H9 (cell line): ENCODE results near the gene SDR42E1. TPM values are rescaled to one million over a fixed set of nuclear protein-coding genes. Genes with fewer than 3 reads are reported as not detected.

Source experiments
- DNase-seq: peaks from one replicate; pipeline ENCODE4 v3.0.0-alpha.2; 2017
- H2AFZ ChIP-seq: one replicate; pipeline ENCODE4 v1.6.1; 2013; ENCODE audit warnings: mild to moderate bottlenecking, low read length, control low read depth, moderate library complexity
- H2AK5ac ChIP-seq: 2 replicates; pipeline ENCODE4 v1.6.1; 2013; ENCODE audit warnings: low read length, control low read depth, mixed read lengths; ENCODE audit not compliant: insufficient read length
- H2BK120ac ChIP-seq: one replicate; pipeline ENCODE4 v1.6.1; 2013; ENCODE audit warnings: low read depth, mild to moderate bottlenecking, low read length, control low read depth, inconsistent platforms; ENCODE audit not compliant: poor library complexity, severe bottlenecking
- H2BK12ac ChIP-seq: 2 replicates; pipeline ENCODE4 v1.6.1; 2013; ENCODE audit warnings: low read length, control low read depth, mixed read lengths, low read depth; ENCODE audit not compliant: insufficient read length
- H2BK15ac ChIP-seq: 2 replicates; pipeline ENCODE4 v1.6.1; 2013; ENCODE audit warnings: low read depth, low read length, control low read depth
- H2BK20ac ChIP-seq: one replicate; pipeline ENCODE4 v1.6.1; 2013; ENCODE audit warnings: low read depth, mild to moderate bottlenecking, low read length, control low read depth, inconsistent platforms; ENCODE audit not compliant: poor library complexity, severe bottlenecking
- H2BK5ac ChIP-seq: 2 replicates; pipeline ENCODE4 v1.6.1; 2013; ENCODE audit warnings: low read length, control low read depth, mixed read lengths; ENCODE audit not compliant: insufficient read length
- H3K14ac ChIP-seq: 2 replicates; pipeline ENCODE4 v1.6.1; 2013; ENCODE audit warnings: low read length, control low read depth; ENCODE audit not compliant: insufficient read depth
- H3K18ac ChIP-seq: 2 replicates; pipeline ENCODE4 v1.6.1; 2013; ENCODE audit warnings: low read depth, mild to moderate bottlenecking, mixed read lengths, low read length, control low read depth; ENCODE audit not compliant: insufficient read length
- H3K23ac ChIP-seq: 2 replicates; pipeline ENCODE4 v1.6.1; 2013; ENCODE audit warnings: low read length, control low read depth, mixed read lengths, low read depth; ENCODE audit not compliant: insufficient read length
- H3K23me2 ChIP-seq: 2 replicates; pipeline ENCODE4 v1.6.1; 2013; ENCODE audit warnings: low read depth, mild to moderate bottlenecking, mixed read lengths, low read length, control low read depth; ENCODE audit not compliant: insufficient read length, poor library complexity, severe bottlenecking
- H3K27ac ChIP-seq: 2 replicates; pipeline ENCODE4 v1.5.1; 2013; ENCODE audit warnings: low read length, control low read depth, mixed read lengths, low read depth; ENCODE audit not compliant: insufficient read length
- H3K27me3 ChIP-seq: 2 replicates; pipeline ENCODE4 v1.6.1; 2013; ENCODE audit warnings: low read length, control low read depth, inconsistent platforms; ENCODE audit not compliant: insufficient read depth
- H3K4ac ChIP-seq: 2 replicates; pipeline ENCODE4 v1.6.1; 2013; ENCODE audit warnings: low read depth, mild to moderate bottlenecking, control low read depth, inconsistent platforms, low read length, moderate library complexity
- H3K4me1 ChIP-seq: 2 replicates; pipeline ENCODE4 v1.6.1; 2013; ENCODE audit warnings: low read length, control low read depth, inconsistent platforms; ENCODE audit not compliant: insufficient read depth
- H3K4me2 ChIP-seq: 2 replicates; pipeline ENCODE4 v1.6.1; 2013; ENCODE audit warnings: low read length, control low read depth, mixed read lengths; ENCODE audit not compliant: insufficient read length, insufficient read depth
- H3K56ac ChIP-seq: 2 replicates; pipeline ENCODE4 v1.6.1; 2013; ENCODE audit warnings: low read depth, mild to moderate bottlenecking, mixed read lengths, low read length, control low read depth; ENCODE audit not compliant: insufficient read length
- H3K79me1 ChIP-seq: 2 replicates; pipeline ENCODE4 v1.6.1; 2013; ENCODE audit warnings: low read depth, mild to moderate bottlenecking, moderate library complexity, low read length, control low read depth, inconsistent platforms; ENCODE audit not compliant: insufficient read depth, poor library complexity, severe bottlenecking
- H3K79me2 ChIP-seq: 2 replicates; pipeline ENCODE4 v1.6.1; 2013; ENCODE audit warnings: low read length, control low read depth, inconsistent platforms; ENCODE audit not compliant: insufficient read depth
- H3K9ac ChIP-seq: 2 replicates; pipeline ENCODE4 v1.6.1; 2013; ENCODE audit warnings: low read length, control low read depth, mixed read lengths; ENCODE audit not compliant: insufficient read length; ENCODE audit errors: extremely low read depth
- H3K9me3 ChIP-seq: one replicate; pipeline ENCODE4 v1.6.1; 2013; ENCODE audit warnings: low read depth, low read length, inconsistent platforms; ENCODE audit not compliant: control insufficient read depth
- H3T11ph ChIP-seq: one replicate; pipeline ENCODE4 v1.6.1; 2013; ENCODE audit warnings: mild to moderate bottlenecking, low read length, control low read depth, inconsistent platforms
- H4K20me1 ChIP-seq: one replicate; pipeline ENCODE4 v1.6.1; 2013; ENCODE audit not compliant: control insufficient read depth, insufficient read length, insufficient read depth
- H4K5ac ChIP-seq: 2 replicates; pipeline ENCODE4 v1.6.1; 2013; ENCODE audit warnings: low read depth, mild to moderate bottlenecking, mixed read lengths, low read length, control low read depth; ENCODE audit not compliant: insufficient read length
- H4K8ac ChIP-seq: replicated peaks from 2 replicates; pipeline ENCODE4 v1.6.1; 2013; ENCODE audit warnings: low read length, control low read depth, mixed read lengths, low read depth; ENCODE audit not compliant: insufficient read length
- H4K91ac ChIP-seq: 2 replicates; pipeline ENCODE4 v1.6.1; 2013; ENCODE audit warnings: low read depth, mild to moderate bottlenecking, moderate library complexity, mixed read lengths, low read length, control low read depth; ENCODE audit not compliant: insufficient read length
- H3K27ac Mint-ChIP-seq, 3 experiments: 2 replicates in 2 of 3; 3 replicates in 1 of 3; pipeline ENCODE4 v1.8.0; 2020 to 2021; ENCODE audit warnings: mixed read lengths in 3 of 3, mild to moderate bottlenecking in 1 of 3, moderate library complexity in 1 of 3
- H3K27me3 Mint-ChIP-seq: 2 replicates; pipeline ENCODE4 v1.8.0; 2021; ENCODE audit warnings: low read depth, mild to moderate bottlenecking, moderate library complexity, mixed read lengths
- H3K36me3 Mint-ChIP-seq, 3 experiments: 2 replicates in 2 of 3; 3 replicates in 1 of 3; pipeline ENCODE4 v1.8.0; 2020 to 2021; ENCODE audit warnings: low read depth in 3 of 3, mixed read lengths in 3 of 3; ENCODE audit not compliant: insufficient read depth in 1 of 3
- H3K4me1 Mint-ChIP-seq, 2 experiments: 2 replicates each; pipeline ENCODE4 v1.8.0; 2020; ENCODE audit warnings: mixed read lengths in 2 of 2
- H3K4me3 Mint-ChIP-seq, 2 experiments: 2 replicates in 1 of 2; 3 replicates in 1 of 2; pipeline ENCODE4 v1.8.0; 2020 to 2021; ENCODE audit warnings: mild to moderate bottlenecking in 2 of 2, mixed read lengths in 2 of 2, moderate library complexity in 1 of 2
- H3K9me3 Mint-ChIP-seq, 2 experiments: 2 replicates in 1 of 2; 3 replicates in 1 of 2; pipeline ENCODE4 v1.8.0; 2020; ENCODE audit warnings: mild to moderate bottlenecking in 2 of 2, mixed read lengths in 2 of 2, moderate library complexity in 1 of 2
- WGBS: extraction: QIAGEN DNeasy Blood & Tissue Kit; methylation state at CpG from one replicate; pipeline ENCODE4 v1.1.7; 2013; ENCODE audit warnings: missing lambda C conversion rate, low lambda C conversion rate, mixed read lengths; ENCODE audit not compliant: insufficient read length; ENCODE audit errors: extremely low coverage; 5-methylcytosine and 5-hydroxymethylcytosine counted together
- total RNA-seq: library from RNA; stranded (reverse); gene quantifications from 2 replicates; pipeline ENCODE4 v1.2.1, GENCODE V29; 2021
- TF ChIP-seq, protein P1 (sequence below): fragments of 200-600 bp; sonication (generic); conservative IDR thresholded peaks from 3 replicates; pipeline ENCODE4 v1.8.0; 2021; ENCODE audit warnings: antibody characterized with exemption, mild to moderate bottlenecking

Gene SDR42E1
- total RNA-seq, 1 experiment from 2014 or later, result not detected

DNA sequence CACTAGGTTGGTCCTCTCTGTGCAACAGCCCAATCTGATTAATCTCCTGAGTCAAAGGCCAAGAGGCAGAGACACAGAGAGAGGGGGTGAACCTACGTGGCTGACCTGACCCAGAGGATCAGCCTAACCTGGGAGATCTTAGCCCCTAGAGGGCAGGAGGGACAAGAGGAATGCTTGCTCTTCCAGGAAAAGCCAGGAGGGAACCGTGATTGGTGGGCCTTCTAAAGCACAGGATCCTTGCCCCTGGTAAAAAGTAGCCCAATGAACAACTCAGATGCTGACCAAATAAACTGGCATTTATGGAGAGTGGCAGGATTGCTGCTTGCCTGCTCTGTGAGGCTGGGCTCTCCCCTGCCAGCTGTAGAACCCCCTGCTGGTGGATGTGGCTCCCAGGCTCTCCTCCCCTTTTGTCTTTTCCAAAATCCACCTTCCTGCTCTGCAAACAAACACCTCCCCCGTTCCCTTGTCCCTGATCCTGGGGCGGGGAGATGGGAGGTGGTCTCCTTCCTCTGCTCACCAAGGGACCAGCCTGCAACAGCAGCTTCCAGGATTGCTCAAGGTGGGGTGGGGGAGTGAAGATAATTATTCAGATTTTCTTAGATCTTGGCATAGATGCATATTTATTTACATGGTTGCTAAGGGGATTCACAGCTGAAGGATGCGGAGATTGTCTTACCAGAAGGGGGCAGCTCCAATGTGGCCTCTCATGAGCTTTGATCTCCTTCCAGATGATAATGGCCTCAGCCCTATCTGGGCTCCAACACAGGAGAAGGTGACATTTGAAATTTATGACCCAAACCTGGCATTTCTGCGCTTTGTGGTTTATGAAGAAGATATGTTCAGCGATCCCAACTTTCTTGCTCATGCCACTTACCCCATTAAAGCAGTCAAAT lies 71.9 kb downstream of the SDR42E1 start:
- Histone ChIP-seq H4K5ac (no peak overlapping the region), H2BK20ac (no peak overlapping the region), H3K79me1 (no peaks in the 10 kb centered on the region), H3K18ac (peak overlapping the region; percentile 69), H2BK120ac (no peak overlapping the region), H3K23ac (no peak overlapping the region), H3K9ac (no peak overlapping the region), H2AK5ac (no peak overlapping the region), H3K56ac (no peak overlapping the region), H3K14ac (peak overlapping the region; percentile 70), H3K27ac (no peak overlapping the region), H4K20me1 (no peaks in the 10 kb centered on the region), H4K8ac (no peak overlapping the region), H3K27me3 (no peaks in the 10 kb centered on the region), H2BK15ac (no peak overlapping the region), H3K9me3 (no peaks in the 10 kb centered on the region), H2BK5ac (no peak overlapping the region), H2BK12ac (no peak overlapping the region), H3K4ac (no peak overlapping the region; the same call in 1 of the 2 replicates), H3K4me1 (peaks cover 13% of the 10 kb centered on the region; the same call in 1 of the 2 replicates), H3K79me2 (no peaks in the 10 kb centered on the region), H3K4me2 (no peak overlapping the region), H4K91ac (no peak overlapping the region), H2AFZ (no peak overlapping the region), H3T11ph (no peak overlapping the region), H3K23me2 (no peaks in the 10 kb centered on the region)
- DNase-seq, result peak; percentile 73
- Mint-ChIP-seq H3K4me1 (peaks cover 54 to 56% of the 10 kb centered on the region in 2 experiments), H3K27ac (peak overlapping the region; percentile 11 to 87 (median 36); a peak in 5 of 7 replicates), H3K9me3 (no peaks in the 10 kb centered on the region), H3K36me3 (peaks cover 0 to 5% (median 3%) of the 10 kb centered on the region in 3 experiments; a peak in 1 of 7 replicates), H3K4me3 (no peak overlapping the region; a peak in 1 of 5 replicates), H3K27me3 (peaks cover 7% of the 10 kb centered on the region)
- no CpG with 5 or more reads among the region's 7 CpGs for WGBS
- TF ChIP-seq, protein P1, sequence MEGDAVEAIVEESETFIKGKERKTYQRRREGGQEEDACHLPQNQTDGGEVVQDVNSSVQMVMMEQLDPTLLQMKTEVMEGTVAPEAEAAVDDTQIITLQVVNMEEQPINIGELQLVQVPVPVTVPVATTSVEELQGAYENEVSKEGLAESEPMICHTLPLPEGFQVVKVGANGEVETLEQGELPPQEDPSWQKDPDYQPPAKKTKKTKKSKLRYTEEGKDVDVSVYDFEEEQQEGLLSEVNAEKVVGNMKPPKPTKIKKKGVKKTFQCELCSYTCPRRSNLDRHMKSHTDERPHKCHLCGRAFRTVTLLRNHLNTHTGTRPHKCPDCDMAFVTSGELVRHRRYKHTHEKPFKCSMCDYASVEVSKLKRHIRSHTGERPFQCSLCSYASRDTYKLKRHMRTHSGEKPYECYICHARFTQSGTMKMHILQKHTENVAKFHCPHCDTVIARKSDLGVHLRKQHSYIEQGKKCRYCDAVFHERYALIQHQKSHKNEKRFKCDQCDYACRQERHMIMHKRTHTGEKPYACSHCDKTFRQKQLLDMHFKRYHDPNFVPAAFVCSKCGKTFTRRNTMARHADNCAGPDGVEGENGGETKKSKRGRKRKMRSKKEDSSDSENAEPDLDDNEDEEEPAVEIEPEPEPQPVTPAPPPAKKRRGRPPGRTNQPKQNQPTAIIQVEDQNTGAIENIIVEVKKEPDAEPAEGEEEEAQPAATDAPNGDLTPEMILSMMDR, result peak; percentile 46; the same call in 2 of the 3 replicates

Other genes with a start within 250 kb of the SDR42E1 start
- 5.4 and 6.0 TPM in 2 replicates for gene PLCG2, start 232.2 kb downstream of the SDR42E1 start, total RNA-seq
- not detected in 2 replicates for gene HSD17B2, start 23.8 kb upstream of the SDR42E1 start, total RNA-seq
- gene MPHOSPH6, start 158.8 kb upstream of the SDR42E1 start, total RNA-seq, result 38.3 and 39.0 TPM in 2 replicates